ENCODE results near the gene GSG1L.

- TF ChIP-seq POLR2A (IDR thresholded peaks at IDR 0.05; ENCODE audit: low read length), result no peak
- no peak for TF ChIP-seq GATA1 (IDR thresholded peaks at IDR 0.05; ENCODE audit: low read depth, low read length)
Observed at GRCh38 chr16:28069971-28070794, 6.7 kb upstream of the GSG1L start.

All from erythroblast (primary cell).